Thoracic aorta (tissue), 2 donors: ENCODE results near the gene COL7A1. TPM values are rescaled to one million over a fixed set of nuclear protein-coding genes. Genes with fewer than 3 reads are reported as not detected.

Experiments used
- ATAC-seq: fragments of 150-250 bp; one replicate; pipeline ENCODE4 v1.8.0; 2017; ENCODE audit warnings: low read depth; ENCODE audit not compliant: insufficient number of reproducible peaks, low FRiP score
- DNase-seq: peaks from one replicate; pipeline ENCODE4 v3.0.0-alpha.2; 2020; ENCODE audit warnings: low spot score
- H3K27ac ChIP-seq, 2 donors: fragments of 200-600 bp; sonication (generic); 1 replicate in 1 of 2; 2 replicates in 1 of 2; pipeline ENCODE4 v1.5.1; 2016; ENCODE audit warnings: mild to moderate bottlenecking in 2 of 2, moderate library complexity in 2 of 2
- H3K27me3 ChIP-seq: fragments of 200-600 bp; sonication (generic); replicated peaks from 2 replicates; pipeline ENCODE4 v1.6.0; 2016; ENCODE audit warnings: mild to moderate bottlenecking; ENCODE audit not compliant: insufficient read depth
- H3K36me3 ChIP-seq: fragments of 200-600 bp; sonication (generic); one replicate; pipeline ENCODE4 v1.5.1; 2016
- H3K4me1 ChIP-seq, 2 donors: fragments of 200-600 bp; sonication (generic); 1 replicate in 1 of 2; 2 replicates in 1 of 2; pipeline versions ENCODE4 v1.5.1 to v1.6.0; 2016; ENCODE audit warnings: low read depth in 2 of 2, mild to moderate bottlenecking in 1 of 2; ENCODE audit not compliant: control insufficient read depth in 1 of 2
- H3K4me3 ChIP-seq: fragments of 200-600 bp; sonication (generic); 2 replicates; pipeline ENCODE4 v1.5.1; 2016; ENCODE audit warnings: mild to moderate bottlenecking
- H3K9me3 ChIP-seq: fragments of 200-600 bp; sonication (generic); 2 replicates; pipeline ENCODE4 v1.5.1; 2016
- total RNA-seq, 2 donors: library from RNA; depleted of rRNA; stranded (reverse); fragments of >200 nt; gene quantifications; one replicate each; pipeline versions ENCODE4 v1.1.0 to v1.2.3, GENCODE V29; 2016
- TF ChIP-seq, protein P1 (sequence below): fragments of 200-600 bp; sonication (generic); IDR thresholded peaks from one replicate; pipeline ENCODE4 v1.5.1; 2019; ENCODE audit warnings: antibody characterized with exemption

Gene COL7A1
- 10 to 100 TPM; 16.4 to 26.7 TPM for total RNA-seq

DNA sequence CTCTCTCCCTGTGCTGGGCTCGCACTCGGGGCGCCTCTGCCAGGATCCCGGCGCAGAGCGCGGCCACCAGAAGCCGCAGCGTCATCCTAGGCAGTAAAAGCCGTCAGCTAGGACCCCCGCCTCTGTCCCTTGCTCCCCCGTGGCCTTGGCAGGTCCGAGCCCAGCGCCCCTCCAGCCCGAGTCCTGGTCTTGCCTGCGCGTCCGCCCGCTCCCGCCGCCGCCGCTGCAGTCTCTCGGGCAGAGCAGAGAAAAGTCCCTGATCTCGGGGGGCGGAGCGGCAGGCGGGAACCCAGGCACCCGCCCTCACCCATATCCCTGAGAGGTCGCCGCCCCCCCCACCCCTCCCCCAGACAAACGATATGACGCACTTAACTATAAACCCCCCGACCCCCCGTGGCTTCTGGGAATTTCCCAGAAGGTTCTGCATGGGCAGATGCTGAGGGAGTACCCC is at the start of gene COL7A1:
Gene COL7A1 (minus strand): TSS at position 255 of the 451 bp plus-strand sequence. CDS start 170 bp downstream, at position 85.
- H3K36me3 ChIP-seq, result peaks cover 2% of the 10 kb centered on the region
- H3K27me3 ChIP-seq, result no peaks in the 10 kb centered on the region
- H3K4me1 ChIP-seq, result peaks cover 31 to 61% of the 10 kb centered on the region in 2 donors
- peak within 1 kb of the TSS; percentile 30 to 93 for H3K27ac ChIP-seq
- TF ChIP-seq, protein P1, sequence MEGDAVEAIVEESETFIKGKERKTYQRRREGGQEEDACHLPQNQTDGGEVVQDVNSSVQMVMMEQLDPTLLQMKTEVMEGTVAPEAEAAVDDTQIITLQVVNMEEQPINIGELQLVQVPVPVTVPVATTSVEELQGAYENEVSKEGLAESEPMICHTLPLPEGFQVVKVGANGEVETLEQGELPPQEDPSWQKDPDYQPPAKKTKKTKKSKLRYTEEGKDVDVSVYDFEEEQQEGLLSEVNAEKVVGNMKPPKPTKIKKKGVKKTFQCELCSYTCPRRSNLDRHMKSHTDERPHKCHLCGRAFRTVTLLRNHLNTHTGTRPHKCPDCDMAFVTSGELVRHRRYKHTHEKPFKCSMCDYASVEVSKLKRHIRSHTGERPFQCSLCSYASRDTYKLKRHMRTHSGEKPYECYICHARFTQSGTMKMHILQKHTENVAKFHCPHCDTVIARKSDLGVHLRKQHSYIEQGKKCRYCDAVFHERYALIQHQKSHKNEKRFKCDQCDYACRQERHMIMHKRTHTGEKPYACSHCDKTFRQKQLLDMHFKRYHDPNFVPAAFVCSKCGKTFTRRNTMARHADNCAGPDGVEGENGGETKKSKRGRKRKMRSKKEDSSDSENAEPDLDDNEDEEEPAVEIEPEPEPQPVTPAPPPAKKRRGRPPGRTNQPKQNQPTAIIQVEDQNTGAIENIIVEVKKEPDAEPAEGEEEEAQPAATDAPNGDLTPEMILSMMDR, result no peak
- no peaks in the 10 kb centered on the region for H3K9me3 ChIP-seq
- ATAC-seq, result peak; percentile 1
- peak within 1 kb of the TSS; percentile 73 for H3K4me3 ChIP-seq
- no peak for DNase-seq

DNA sequence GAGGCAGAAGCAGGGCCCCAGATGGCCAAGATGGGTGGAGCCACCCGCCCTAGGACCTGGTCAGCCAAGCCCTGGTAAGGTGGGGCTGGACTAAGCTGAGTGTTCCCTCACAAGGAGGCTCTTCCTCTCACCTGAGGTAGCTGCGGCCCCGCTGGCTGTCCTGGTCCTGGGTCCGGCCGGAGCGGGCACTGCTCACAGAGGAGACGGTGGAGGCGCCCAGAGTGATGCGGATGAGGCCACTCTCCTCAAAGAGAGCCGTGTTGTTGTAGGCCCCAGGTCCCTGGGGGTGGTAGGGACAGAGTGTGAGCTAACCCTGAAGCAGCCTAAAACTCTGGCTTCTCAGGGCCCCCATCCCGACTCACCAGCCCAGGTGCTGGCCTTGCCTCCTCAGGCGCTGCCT is 47.5 kb upstream of the COL7A1 start:
- Histone ChIP-seq H3K36me3 (no peaks in the 10 kb centered on the region), H3K9me3 (no peaks in the 10 kb centered on the region), H3K27me3 (no peaks in the 10 kb centered on the region), H3K4me1 (no peaks in the 10 kb centered on the region), H3K27ac (no peak overlapping the region), H3K4me3 (no peak overlapping the region)
- no peak for ATAC-seq
- DNase-seq, result no peak
- TF ChIP-seq, protein P1, result no peak

DNA sequence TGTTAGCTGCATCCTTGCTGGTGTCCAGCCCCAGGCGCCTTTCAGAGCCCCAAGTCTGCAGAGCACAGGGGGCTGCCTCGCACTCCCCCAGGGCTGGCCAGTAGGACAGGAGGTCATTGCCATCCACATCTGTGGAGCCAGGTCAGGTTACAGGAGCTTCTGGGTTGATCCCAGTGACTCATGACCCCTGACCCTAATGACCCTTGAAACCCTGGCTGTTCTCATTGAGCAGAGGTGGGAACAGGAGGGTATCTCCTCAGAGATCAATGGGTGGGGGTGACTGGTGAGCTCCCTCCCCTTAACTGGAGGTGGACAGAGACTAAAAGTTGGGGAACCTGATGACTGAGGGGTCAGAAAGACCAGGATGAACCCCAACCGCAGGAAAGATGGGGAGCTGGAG is 46.3 kb upstream of the COL7A1 start:
- no peaks in the 10 kb centered on the region for H3K36me3 ChIP-seq
- H3K27ac ChIP-seq, result no peak overlapping the region
- no peaks in the 10 kb centered on the region for H3K27me3 ChIP-seq
- H3K9me3 ChIP-seq, result no peaks in the 10 kb centered on the region
- DNase-seq (no peak), ATAC-seq (no peak)
- H3K4me1 ChIP-seq, result peaks cover under 1 to 4% of the 10 kb centered on the region in 2 donors
- TF ChIP-seq, protein P1, result no peak
- H3K4me3 ChIP-seq, result no peak overlapping the region

DNA sequence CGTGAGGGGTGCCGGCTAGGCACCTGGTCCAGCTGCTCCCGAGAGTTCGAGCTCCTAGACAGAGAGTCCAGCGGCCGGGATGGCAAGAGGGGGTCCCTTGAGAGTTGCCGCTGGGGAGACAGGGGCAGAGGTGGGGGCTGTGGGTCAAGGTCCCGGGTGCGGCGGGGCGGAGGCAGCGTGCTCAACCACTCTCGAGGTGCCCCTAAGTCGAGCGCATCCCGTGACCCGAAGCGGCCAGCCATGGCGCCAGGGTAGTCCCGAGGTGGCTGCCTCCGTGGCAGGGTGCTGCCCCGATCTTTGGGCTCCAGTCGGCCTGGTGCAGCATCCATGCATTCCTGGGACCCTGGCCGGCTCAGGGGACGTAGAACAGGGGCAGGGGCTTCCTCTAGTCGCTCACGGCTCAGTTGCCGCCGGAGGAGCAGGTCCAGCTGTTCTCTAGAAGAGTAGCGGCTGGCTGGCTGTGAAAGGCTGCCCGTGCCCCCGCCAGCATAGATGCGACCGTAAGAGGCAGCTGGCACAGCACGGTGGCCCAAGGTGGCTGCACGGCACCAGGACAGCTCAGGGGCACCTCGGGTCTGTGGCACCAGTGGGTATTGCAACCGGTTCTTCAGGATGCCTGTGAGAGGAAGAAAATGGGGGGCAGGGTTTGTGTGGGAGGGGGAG is 44.9 kb upstream of the COL7A1 start:
- ATAC-seq (no peak), DNase-seq (no peak)
- Histone ChIP-seq H3K27me3 (no peaks in the 10 kb centered on the region), H3K36me3 (no peaks in the 10 kb centered on the region), H3K4me1 (peaks cover 6 to 11% of the 10 kb centered on the region in 2 donors), H3K9me3 (no peaks in the 10 kb centered on the region), H3K27ac (no peak overlapping the region), H3K4me3 (no peak overlapping the region)
- TF ChIP-seq, protein P1, result no peak

DNA sequence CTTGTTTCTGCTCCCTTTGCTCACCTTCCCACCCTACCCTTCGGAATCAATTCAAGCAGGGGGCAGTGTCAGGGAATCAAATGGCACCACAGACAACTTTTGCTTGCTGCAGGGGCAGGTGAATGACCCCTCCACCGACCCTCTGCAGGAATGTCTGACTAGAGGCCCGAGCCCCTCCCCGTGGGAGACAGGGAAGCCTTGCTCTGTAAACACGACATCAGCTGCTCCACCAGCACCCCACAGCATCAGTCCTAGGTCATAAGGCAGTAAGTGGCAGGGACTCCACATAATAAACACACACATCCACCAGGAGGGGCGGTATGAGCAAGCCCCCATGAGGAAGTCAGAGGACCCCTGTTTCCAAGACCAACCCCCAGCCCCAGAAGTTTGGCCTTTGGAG is 42.2 kb upstream of the COL7A1 start:
- Histone ChIP-seq H3K4me1 (peaks cover 15 to 34% of the 10 kb centered on the region in 2 donors), H3K9me3 (no peaks in the 10 kb centered on the region), H3K36me3 (peaks cover 9% of the 10 kb centered on the region), H3K27ac (no peak overlapping the region), H3K27me3 (no peaks in the 10 kb centered on the region), H3K4me3 (no peak overlapping the region)
- TF ChIP-seq, protein P1, result no peak
- ATAC-seq (no peak), DNase-seq (no peak)
